NT2/D1 (cell line): Measurements from ENCODE around the gene MYBPC1.

Source experiments
- YY1 ChIP-seq: IDR thresholded peaks from 2 replicates; pipeline ENCODE4 v1.6.1; 2011; ENCODE audit not compliant: insufficient read length, insufficient read depth
- ZNF274 ChIP-seq: IDR thresholded peaks from 2 replicates; pipeline ENCODE4 v1.6.1; 2011; ENCODE audit warnings: mild to moderate bottlenecking, low read depth, low read length

DNA sequence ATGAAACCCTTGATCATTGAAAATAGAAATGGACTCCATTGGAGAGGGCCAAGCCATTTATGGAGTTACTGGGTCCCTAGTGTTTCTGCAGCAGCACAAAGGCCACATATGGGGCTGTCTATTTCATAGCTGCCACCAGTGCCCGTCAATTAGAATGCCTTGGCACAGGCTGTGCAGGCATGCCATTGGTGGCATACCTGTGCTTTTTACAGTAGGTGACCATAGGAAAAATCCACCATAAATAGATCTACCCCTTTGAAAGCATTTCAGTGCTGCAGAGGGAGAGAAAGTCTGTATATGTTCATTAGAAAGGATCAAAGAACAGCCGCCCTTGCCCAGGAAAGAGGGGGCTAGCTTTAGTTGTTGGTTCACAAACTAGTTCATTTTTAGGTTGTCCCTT, 13.1 kb downstream of the MYBPC1 start:
- TF ChIP-seq YY1, result no peak
- no peak for TF ChIP-seq ZNF274
